Left kidney (tissue), 2 donors: ENCODE results near the gene ANKRD29. TPM values are rescaled to one million over a fixed set of nuclear protein-coding genes. Genes with fewer than 3 reads are reported as not detected.
"Not testable (repeated sequence)": the region's sequence is repeated elsewhere in the genome, so short reads cannot be mapped to it uniquely, and the experiment has no call there.

Experiments
- DNase-seq: peaks from one replicate; pipeline ENCODE4 v3.0.0-alpha.2; 2013
- polyA plus RNA-seq: library from polyadenylated mRNA; unstranded; fragments of 120-200 nt; gene quantifications from one replicate; pipeline ENCODE4 v1.2.1, GENCODE V29; 2013; ENCODE audit not compliant: insufficient read length

Gene ANKRD29
- polyA plus RNA-seq, 1 donor = 0.93 TPM

- DNase-seq = no peak
Observed at GRCh38 chr18:23645568-23646175, 17.0 kb downstream of the ANKRD29 start.

- DNase-seq = no peak
Observed at GRCh38 chr18:23643815-23644490, 18.8 kb downstream of the ANKRD29 start.

GRCh38 chr18:23641937-23642666 lies 20.6 kb downstream of the ANKRD29 start:
- no peak for DNase-seq

DNA sequence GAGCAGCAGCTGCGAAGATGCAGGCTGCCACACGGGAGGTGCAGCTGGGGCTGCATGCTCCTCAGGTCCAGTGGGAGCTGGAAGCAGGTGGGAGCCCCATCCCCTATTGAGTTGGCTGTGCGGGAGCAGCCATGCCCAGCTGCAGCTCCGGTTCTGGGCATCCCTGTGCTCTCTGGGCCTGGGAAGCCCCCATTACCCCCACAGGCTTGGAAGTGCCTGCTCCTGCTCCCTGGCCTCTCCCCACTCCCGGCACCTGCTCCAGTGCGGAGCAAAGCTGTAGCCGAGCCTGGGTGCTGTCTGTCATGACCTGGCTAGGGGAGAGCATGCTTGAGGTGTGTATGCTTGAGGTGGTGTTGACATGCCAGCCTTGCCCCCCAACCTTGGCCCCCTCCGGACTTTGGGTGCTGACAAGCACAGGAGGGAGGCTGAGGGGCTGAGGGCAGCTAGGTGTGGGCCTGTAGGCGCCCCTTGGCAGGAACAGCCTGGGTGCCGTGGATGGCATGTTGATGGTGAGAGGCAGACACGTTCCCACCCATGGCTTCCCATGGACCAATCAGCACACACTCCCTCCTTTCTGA lies 21.5 kb downstream of the ANKRD29 start:
- no peak for DNase-seq

GRCh38 chr18:23640052-23640451 lies 22.7 kb downstream of the ANKRD29 start:
- no peak for DNase-seq

DNA sequence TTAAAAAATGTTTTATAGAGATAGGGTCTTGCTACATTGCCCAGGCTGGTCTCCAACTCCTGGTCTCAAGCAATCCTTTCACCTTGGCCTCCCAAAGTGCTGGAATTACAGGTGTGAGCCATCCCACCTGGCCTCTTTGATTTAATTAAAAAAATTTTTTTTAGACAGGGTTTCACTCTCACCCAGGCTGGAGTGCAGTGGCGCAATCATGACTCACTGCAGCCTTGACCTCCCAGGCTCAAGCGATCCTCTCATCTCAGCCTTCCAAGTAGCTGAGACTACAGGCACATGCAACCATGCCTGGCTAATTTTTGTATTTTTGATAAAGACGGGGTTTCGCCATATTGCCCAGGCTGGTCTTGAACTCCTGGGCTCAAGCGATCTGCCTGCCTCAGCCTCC lies 26.3 kb downstream of the ANKRD29 start:
- not testable (repeated sequence) for DNase-seq

GRCh38 chr18:23636071-23636399 lies 26.7 kb downstream of the ANKRD29 start:
- no peak for DNase-seq

DNA sequence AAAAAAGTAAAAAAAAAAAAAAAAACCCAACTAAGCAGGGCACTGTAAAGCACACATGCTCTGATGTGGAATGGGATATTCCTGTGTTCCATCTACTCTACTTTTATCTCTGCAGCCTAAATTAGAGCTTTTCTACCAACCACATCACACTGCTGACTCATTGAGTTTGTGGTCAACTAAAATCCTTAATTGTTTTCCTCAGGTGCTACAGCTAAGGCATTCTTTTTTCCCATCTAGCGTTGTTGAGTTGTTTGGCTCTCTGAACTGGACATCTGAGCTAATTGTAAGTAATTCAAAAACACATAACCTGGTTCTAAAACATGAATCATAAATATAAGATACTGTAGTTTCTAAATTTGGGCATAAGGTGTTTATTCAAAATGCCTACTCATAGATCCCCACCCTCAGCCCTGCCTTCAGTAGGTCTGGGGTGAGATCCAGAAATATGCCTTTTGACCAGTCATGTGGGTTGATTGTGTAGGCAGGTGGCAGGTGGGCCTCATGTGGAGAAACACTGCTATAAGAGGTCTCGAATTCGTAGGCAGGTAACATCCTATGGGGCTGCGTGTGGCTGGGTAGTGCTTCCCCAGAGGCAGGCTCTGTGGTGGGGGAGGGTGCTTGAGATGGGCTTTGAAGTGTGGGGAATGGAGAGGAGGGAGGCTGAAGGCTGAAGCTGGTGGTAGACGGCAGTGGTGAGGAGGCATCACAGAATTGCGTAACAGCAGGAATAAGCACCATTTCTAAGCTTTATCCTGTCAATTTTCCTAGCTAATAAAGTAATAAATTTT lies 27.2 kb downstream of the ANKRD29 start:
- no peak for DNase-seq

- no peak for DNase-seq
Observed at GRCh38 chr18:23634692-23635091, 28.0 kb downstream of the ANKRD29 start.

GRCh38 chr18:23632615-23633014 lies 30.1 kb downstream of the ANKRD29 start:
- no peak for DNase-seq

GRCh38 chr18:23631746-23632145 lies 31.0 kb downstream of the ANKRD29 start:
- no peak for DNase-seq

DNA sequence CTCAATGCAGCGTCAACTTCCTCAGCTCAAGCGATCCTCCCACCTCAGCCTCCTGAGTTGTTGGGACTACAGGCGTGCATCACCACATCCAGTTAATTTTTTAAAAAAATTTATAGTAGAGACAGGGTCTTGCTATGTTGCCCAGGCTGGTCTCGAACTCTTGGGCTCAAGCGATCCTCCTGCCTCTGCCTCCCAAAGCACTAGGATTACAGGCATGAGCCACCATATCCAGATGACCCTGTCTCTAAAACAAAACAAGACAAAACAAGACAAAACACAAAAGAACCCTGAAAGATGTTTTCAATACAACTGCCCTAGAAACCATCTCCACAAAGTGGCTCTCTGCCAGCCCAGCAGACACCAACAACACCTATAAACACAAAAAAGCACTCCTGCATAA lies 31.4 kb downstream of the ANKRD29 start:
- no peak for DNase-seq

DNA sequence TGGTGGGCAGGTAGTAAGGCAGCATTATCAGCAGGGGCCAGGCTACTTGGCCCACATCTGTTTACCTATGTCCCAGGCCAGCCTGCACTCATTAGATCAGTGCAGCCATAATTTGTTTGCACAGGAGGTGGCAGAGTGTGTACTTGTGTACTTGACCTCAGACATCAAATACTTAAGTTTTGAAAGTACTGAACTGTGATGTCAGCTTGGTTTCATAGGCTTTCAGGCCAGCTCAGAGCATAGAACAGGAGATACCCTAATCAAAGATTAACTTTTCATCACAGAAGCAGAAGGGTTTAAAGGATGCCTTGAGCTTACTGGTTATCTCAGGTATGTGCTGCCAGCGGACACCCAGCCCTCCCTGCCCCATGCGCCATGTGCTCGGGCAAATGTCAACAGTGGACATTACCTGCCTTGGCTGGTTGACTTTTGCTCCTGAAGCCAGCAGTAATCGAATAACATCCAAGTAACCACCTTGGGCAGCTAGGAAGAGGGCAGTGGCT lies 33.2 kb downstream of the ANKRD29 start:
- DNase-seq = no peak

DNA sequence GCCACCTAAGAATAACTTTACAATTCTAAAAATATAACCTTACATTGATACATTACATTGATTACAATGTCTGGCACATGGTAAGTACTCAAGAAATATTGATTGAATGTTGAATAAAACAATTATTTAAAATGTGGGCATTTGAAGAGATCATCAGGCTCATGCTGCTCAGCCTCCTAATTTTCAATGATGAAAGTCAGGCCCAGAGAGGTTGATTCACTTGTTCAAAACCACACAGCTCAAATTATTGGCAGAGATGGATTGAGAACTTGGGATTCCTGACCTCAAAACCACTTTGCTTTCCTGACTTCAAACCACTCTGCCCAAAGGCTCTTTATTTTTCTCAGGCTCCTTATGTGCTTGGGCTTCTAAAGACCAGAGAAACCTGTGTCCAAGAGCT lies 34.7 kb downstream of the ANKRD29 start:
- DNase-seq = no peak

GRCh38 chr18:23627321-23627720 lies 35.4 kb downstream of the ANKRD29 start:
- no peak for DNase-seq

GRCh38 chr18:23626451-23627279 lies 36.0 kb downstream of the ANKRD29 start:
- DNase-seq = no peak

DNA sequence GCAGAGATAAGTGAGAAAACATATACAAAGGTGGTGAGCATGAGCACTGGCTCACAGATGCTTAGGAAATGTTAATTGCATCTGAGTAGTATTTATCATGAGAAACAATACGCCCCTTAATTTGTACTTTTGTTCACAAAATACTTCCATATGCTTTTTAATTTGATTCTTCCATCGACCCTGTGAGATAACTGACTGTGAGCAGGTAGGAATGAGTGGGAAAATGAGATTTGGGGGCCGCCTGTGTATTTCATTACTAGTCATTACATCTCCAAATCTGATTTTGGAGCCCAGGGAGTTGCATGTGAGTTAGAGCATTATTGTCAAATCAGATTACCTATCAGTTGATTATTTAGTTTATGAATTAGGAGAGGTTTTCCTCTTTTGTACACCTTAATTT lies 39.7 kb downstream of the ANKRD29 start:
- DNase-seq = no peak

GRCh38 chr18:23619388-23619881 lies 43.3 kb downstream of the ANKRD29 start:
- DNase-seq = no peak

DNA sequence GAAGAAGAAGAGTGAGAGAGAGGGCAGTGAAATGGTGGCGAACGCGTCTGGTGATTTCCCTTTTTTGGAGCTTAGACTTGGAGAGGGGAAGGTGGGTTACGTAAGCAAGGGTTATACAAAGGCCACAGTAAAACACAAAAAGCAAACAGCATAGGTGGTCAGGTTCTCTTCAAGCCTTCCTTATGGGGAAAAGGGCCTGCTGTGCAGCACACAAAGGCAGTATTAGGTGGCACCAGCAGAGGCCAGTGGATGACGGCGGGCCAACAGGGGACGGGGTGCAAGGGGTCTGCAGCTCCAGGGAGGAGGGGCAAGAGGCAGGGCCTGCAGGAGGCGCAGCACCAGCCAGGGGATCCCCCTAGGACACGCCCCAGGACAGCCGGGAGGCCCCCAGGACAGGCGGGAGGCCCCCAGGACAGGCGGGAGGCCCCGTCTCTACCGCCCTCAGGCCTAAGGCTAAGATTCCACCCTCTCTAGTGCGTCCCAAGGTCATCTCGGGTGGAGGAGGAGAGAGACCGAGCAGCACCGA lies 43.8 kb downstream of the ANKRD29 start:
- no peak for DNase-seq

- no peak for DNase-seq
Observed at GRCh38 chr18:23617412-23618014, 45.2 kb downstream of the ANKRD29 start.
